ENCODE data around the gene STMN3.

DNA sequence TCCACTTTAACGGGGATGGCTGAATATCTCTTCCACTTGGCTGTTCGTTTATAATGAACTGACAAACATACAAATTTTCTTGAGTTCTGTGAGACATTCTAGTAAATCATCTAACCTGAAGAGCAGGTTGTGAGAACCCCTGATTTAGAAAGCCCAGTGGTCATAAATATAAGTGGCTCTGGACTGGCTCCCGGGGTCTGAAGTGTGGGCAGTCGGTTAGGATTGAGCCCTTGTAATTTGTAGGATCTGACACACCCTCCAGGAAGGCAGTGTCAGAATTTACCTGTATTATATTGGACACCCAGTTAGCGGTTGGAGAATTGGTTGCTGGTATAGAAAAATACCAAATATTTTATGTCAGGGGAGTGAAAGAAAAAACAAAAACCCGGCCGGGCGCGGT, 19.5 kb downstream of the STMN3 start:
- TF ChIP-seq, protein P1, sequence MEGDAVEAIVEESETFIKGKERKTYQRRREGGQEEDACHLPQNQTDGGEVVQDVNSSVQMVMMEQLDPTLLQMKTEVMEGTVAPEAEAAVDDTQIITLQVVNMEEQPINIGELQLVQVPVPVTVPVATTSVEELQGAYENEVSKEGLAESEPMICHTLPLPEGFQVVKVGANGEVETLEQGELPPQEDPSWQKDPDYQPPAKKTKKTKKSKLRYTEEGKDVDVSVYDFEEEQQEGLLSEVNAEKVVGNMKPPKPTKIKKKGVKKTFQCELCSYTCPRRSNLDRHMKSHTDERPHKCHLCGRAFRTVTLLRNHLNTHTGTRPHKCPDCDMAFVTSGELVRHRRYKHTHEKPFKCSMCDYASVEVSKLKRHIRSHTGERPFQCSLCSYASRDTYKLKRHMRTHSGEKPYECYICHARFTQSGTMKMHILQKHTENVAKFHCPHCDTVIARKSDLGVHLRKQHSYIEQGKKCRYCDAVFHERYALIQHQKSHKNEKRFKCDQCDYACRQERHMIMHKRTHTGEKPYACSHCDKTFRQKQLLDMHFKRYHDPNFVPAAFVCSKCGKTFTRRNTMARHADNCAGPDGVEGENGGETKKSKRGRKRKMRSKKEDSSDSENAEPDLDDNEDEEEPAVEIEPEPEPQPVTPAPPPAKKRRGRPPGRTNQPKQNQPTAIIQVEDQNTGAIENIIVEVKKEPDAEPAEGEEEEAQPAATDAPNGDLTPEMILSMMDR (IDR thresholded peaks at IDR 0.05), result no peak
- no peak for TF ChIP-seq POLR2A (IDR thresholded peaks at IDR 0.05)

Measured in thyroid gland (tissue), 4 donors.